K562 (cell line): ENCODE measurements around the gene THAP9. TPM values are rescaled to one million over a fixed set of nuclear protein-coding genes. Genes with fewer than 3 reads are reported as not detected.

ENCODE experiments used
- CBFA2T3 ChIP-seq: fragments of 450-650 bp; IDR thresholded peaks from 2 replicates; pipeline ENCODE4 v1.6.1; 2017
- CC2D1A ChIP-seq: fragments of 450-650 bp; IDR thresholded peaks from 2 replicates; pipeline ENCODE4 v1.6.1; 2017; ENCODE audit warnings: mild to moderate bottlenecking
- CGGBP1 ChIP-seq: fragments of 250-450 bp; sonication (Bioruptor Pico); IDR thresholded peaks from 2 replicates; pipeline ENCODE4 v1.9.0; 2021; ENCODE audit warnings: mild to moderate bottlenecking
- CSDE1 ChIP-seq, 2 experiments: fragments of 450-650 bp; IDR thresholded peaks; 2 replicates each; pipeline ENCODE4 v1.6.1; 2016; ENCODE audit warnings: mild to moderate bottlenecking in 1 of 2
- GATAD2A ChIP-seq: fragments of 450-650 bp; IDR thresholded peaks from 2 replicates; pipeline ENCODE4 v1.6.1; 2017
- HOXB6 ChIP-seq: fragments of 250-450 bp; sonication (Bioruptor Pico); IDR thresholded peaks from 2 replicates; pipeline ENCODE4 v1.5.1; 2022; ENCODE audit warnings: mild to moderate bottlenecking, borderline replicate concordance
- NFATC3 ChIP-seq: fragments of 450-650 bp; IDR thresholded peaks from 2 replicates; pipeline ENCODE4 v1.6.1; 2017; ENCODE audit warnings: mild to moderate bottlenecking
- NFYB ChIP-seq: IDR thresholded peaks from 2 replicates; pipeline ENCODE4 v1.6.1; 2011; ENCODE audit warnings: mild to moderate bottlenecking, moderate library complexity; ENCODE audit not compliant: insufficient read length; ENCODE audit errors: extremely low read depth
- RHOXF2B ChIP-seq: fragments of 250-450 bp; sonication (Bioruptor Pico); conservative IDR thresholded peaks from 2 replicates; pipeline ENCODE4 v1.5.1; 2021
- SRSF7 ChIP-seq: fragments of 200-400 bp; formaldehyde crosslinking; optimal IDR thresholded peaks from 2 replicates; pipeline ENCODE3; 2017; ENCODE audit warnings: mild to moderate bottlenecking, low read depth, low read length
- ZMIZ1 ChIP-seq, 2 experiments: fragments of 150-350 bp in 1 of 2; IDR thresholded peaks; 2 replicates each; pipeline ENCODE4 v1.6.1; 2012 to 2016; ENCODE audit warnings: low read depth in 2 of 2, low read length in 2 of 2, mild to moderate bottlenecking in 1 of 2, moderate library complexity in 1 of 2
- polyA plus RNA-seq, 8 experiments: library from polyadenylated mRNA; depleted of rRNA in 4 of 8; stranded (reverse) in 5 of 8; unstranded in 3 of 8; fragments of >200 nt; fragmentation: Nextera tagmentation in 2 of 8; fragmentation: Illumina TruSeq in 1 of 8; extraction: Ambion mirVana in 2 of 8; extraction: Trizol in 1 of 8; gene quantifications; 2 replicates each; pipeline versions ENCODE4 v1.2.1 to v1.2.3, GENCODE V29; 2011 to 2014; ENCODE audit warnings: inconsistent platforms in 1 of 8, missing spikeins in 1 of 8
- total RNA-seq, 7 experiments: library from RNA; depleted of rRNA in 6 of 7; stranded (reverse); fragments of >200 nt in 6 of 7; fragmentation: Illumina TruSeq in 2 of 7; extraction: Trizol in 2 of 7; gene quantifications; 2 replicates each; pipeline versions ENCODE4 v1.2.1 to v1.2.3, GENCODE V29; 2011 to 2021; ENCODE audit warnings: low replicate concordance in 1 of 7
- TF ChIP-seq, protein P1 (sequence below): fragments of 250-450 bp; sonication (Bioruptor Pico); IDR thresholded peaks from 2 replicates; pipeline ENCODE4 v1.4.0; 2020; ENCODE audit warnings: mild to moderate bottlenecking
- TF ChIP-seq, protein P2 (sequence below), 2 experiments: fragments of 450-650 bp; IDR thresholded peaks; 2 replicates each; pipeline ENCODE4 v1.6.1; 2018; ENCODE audit warnings: mild to moderate bottlenecking in 2 of 2, low read depth in 1 of 2; ENCODE audit not compliant: partially characterized antibody in 2 of 2
- TF ChIP-seq, protein P3 (sequence below): sonication (generic); formaldehyde crosslinking; IDR thresholded peaks from 2 replicates; pipeline ENCODE4 v1.8.1; 2022; ENCODE audit warnings: missing genetic modification reagents
- TF ChIP-seq, protein P4 (sequence below), 2 experiments: fragments of 450-650 bp; IDR thresholded peaks; 2 replicates each; pipeline ENCODE4 v1.6.1; 2016

The THAP9 gene
- total and polyA plus RNA-seq, 9 of the 15 experiments (the other 6 are each of a cell fraction or from before 2014, with no cell fraction given) = 3.4 to 7.0 (median 5.4) TPM

DNA sequence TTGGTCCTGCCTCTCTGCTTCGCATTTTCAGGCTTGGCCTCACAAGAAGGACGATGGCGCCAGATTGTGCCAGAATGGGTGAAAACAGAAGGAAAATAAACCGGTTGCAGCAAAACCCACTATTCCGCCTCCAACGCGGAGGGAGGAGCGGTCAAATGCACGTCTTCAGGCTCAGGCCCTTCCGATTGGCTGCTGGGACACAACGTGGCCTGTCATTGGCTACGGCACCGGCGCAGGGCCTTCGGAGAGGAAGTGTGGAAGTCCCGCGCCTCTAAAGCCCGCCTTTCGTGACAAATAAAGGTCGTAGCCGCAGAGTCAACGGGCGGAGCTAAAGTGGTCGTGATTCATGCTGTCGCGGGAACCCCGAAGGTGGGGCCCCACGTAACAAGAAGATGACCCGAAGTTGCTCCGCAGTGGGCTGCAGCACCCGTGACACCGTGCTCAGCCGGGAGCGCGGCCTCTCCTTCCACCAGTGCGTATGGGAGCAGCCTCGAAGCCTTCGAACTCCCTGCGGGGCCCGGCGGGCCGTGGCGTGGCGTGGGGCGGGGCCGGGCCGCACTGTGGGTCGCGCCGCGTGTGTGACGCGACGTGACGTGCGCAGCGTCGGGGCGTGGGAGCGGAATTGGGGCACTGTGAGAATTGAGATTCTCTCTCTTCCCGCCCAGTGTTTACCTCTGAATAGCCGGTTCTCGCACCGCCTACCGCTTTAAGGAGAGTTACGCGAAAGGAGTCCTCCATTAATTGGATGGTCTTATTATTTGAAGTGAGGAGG is at the start of gene THAP9 (continued):
- TF ChIP-seq, protein P1, sequence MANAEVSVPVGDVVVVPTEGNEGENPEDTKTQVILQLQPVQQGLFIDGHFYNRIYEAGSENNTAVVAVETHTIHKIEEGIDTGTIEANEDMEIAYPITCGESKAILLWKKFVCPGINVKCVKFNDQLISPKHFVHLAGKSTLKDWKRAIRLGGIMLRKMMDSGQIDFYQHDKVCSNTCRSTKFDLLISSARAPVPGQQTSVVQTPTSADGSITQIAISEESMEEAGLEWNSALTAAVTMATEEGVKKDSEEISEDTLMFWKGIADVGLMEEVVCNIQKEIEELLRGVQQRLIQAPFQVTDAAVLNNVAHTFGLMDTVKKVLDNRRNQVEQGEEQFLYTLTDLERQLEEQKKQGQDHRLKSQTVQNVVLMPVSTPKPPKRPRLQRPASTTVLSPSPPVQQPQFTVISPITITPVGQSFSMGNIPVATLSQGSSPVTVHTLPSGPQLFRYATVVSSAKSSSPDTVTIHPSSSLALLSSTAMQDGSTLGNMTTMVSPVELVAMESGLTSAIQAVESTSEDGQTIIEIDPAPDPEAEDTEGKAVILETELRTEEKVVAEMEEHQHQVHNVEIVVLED (CRISPR knock-in tag) = peak; percentile 94
- TF ChIP-seq CSDE1 (IDR thresholded peaks at IDR 0.05) (peak in 1 of 2 experiments; percentile 3; a peak in 1 of 4 replicates), GATAD2A (peak; percentile 98), NFATC3 (no peak), NFYB (peak; percentile 95), CGGBP1 (CRISPR knock-in tag) (0 out of 2 replicates have a peak, but pooled peaks have one; percentile 2), RHOXF2B (CRISPR knock-in tag) (no peak), ZMIZ1 (IDR thresholded peaks at IDR 0.05; ENCODE audit: low read depth in 2 of 2, low read length in 2 of 2) (peak in 1 of 2 experiments; percentile 71; a peak in 2 of 4 replicates), SRSF7 (no peak), CBFA2T3 (no peak), CC2D1A (peak; percentile 73; the same call in 1 of the 2 replicates), HOXB6 (no peak)
- TF ChIP-seq, protein P2, sequence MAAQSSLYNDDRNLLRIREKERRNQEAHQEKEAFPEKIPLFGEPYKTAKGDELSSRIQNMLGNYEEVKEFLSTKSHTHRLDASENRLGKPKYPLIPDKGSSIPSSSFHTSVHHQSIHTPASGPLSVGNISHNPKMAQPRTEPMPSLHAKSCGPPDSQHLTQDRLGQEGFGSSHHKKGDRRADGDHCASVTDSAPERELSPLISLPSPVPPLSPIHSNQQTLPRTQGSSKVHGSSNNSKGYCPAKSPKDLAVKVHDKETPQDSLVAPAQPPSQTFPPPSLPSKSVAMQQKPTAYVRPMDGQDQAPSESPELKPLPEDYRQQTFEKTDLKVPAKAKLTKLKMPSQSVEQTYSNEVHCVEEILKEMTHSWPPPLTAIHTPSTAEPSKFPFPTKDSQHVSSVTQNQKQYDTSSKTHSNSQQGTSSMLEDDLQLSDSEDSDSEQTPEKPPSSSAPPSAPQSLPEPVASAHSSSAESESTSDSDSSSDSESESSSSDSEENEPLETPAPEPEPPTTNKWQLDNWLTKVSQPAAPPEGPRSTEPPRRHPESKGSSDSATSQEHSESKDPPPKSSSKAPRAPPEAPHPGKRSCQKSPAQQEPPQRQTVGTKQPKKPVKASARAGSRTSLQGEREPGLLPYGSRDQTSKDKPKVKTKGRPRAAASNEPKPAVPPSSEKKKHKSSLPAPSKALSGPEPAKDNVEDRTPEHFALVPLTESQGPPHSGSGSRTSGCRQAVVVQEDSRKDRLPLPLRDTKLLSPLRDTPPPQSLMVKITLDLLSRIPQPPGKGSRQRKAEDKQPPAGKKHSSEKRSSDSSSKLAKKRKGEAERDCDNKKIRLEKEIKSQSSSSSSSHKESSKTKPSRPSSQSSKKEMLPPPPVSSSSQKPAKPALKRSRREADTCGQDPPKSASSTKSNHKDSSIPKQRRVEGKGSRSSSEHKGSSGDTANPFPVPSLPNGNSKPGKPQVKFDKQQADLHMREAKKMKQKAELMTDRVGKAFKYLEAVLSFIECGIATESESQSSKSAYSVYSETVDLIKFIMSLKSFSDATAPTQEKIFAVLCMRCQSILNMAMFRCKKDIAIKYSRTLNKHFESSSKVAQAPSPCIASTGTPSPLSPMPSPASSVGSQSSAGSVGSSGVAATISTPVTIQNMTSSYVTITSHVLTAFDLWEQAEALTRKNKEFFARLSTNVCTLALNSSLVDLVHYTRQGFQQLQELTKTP (IDR thresholded peaks at IDR 0.05; ENCODE audit: low read depth in 1 of 2, partially characterized antibody in 2 of 2) = peak in 1 of 2 experiments; percentile 49
- TF ChIP-seq, protein P3, sequence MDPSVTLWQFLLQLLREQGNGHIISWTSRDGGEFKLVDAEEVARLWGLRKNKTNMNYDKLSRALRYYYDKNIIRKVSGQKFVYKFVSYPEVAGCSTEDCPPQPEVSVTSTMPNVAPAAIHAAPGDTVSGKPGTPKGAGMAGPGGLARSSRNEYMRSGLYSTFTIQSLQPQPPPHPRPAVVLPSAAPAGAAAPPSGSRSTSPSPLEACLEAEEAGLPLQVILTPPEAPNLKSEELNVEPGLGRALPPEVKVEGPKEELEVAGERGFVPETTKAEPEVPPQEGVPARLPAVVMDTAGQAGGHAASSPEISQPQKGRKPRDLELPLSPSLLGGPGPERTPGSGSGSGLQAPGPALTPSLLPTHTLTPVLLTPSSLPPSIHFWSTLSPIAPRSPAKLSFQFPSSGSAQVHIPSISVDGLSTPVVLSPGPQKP (CRISPR knock-in tag) = no peak
- TF ChIP-seq, protein P4, sequence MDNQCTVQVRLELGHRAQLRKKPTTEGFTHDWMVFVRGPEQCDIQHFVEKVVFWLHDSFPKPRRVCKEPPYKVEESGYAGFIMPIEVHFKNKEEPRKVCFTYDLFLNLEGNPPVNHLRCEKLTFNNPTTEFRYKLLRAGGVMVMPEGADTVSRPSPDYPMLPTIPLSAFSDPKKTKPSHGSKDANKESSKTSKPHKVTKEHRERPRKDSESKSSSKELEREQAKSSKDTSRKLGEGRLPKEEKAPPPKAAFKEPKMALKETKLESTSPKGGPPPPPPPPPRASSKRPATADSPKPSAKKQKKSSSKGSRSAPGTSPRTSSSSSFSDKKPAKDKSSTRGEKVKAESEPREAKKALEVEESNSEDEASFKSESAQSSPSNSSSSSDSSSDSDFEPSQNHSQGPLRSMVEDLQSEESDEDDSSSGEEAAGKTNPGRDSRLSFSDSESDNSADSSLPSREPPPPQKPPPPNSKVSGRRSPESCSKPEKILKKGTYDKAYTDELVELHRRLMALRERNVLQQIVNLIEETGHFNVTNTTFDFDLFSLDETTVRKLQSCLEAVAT (IDR thresholded peaks at IDR 0.05) = 0 out of 4 replicates have a peak, but pooled peaks of 1 of the 2 experiments have one; percentile 27
